Omental fat pad (tissue), 4 donors: ENCODE measurements around the gene C19orf38. TPM values are rescaled to one million over a fixed set of nuclear protein-coding genes. Genes with fewer than 3 reads are reported as not detected.
A peak's percentile ranks its signal among the peaks of the same experiment; 100 is the strongest.
"Not testable (repeated sequence)": the region's sequence is repeated elsewhere in the genome, so short reads cannot be mapped to it uniquely, and the experiment has no call there.

Source experiments
- ATAC-seq: fragments of 150-250 bp; one replicate; pipeline ENCODE4 v1.9.1; 2016; ENCODE audit warnings: mild to moderate bottlenecking, moderate library complexity; ENCODE audit not compliant: low FRiP score
- DNase-seq: peaks from one replicate; pipeline ENCODE4 v3.0.0-alpha.2; 2019; ENCODE audit warnings: low spot score
- total RNA-seq, 4 donors: library from RNA; depleted of rRNA; stranded (reverse); fragments of >200 nt; gene quantifications; one replicate each; pipeline ENCODE4 v1.1.0, GENCODE V29; 2016
- TF ChIP-seq, protein P1 (sequence below), 3 donors: fragments of 450-650 bp; IDR thresholded peaks; one replicate each; pipeline ENCODE4 v1.5.1; 2016 to 2017; ENCODE audit warnings: antibody characterized with exemption in 3 of 3, mild to moderate bottlenecking in 3 of 3, moderate library complexity in 2 of 3

C19orf38 gene
- total RNA-seq, 4 donors from 2014 or later: 1.0 to 7.9 (median 4.9) TPM

DNA sequence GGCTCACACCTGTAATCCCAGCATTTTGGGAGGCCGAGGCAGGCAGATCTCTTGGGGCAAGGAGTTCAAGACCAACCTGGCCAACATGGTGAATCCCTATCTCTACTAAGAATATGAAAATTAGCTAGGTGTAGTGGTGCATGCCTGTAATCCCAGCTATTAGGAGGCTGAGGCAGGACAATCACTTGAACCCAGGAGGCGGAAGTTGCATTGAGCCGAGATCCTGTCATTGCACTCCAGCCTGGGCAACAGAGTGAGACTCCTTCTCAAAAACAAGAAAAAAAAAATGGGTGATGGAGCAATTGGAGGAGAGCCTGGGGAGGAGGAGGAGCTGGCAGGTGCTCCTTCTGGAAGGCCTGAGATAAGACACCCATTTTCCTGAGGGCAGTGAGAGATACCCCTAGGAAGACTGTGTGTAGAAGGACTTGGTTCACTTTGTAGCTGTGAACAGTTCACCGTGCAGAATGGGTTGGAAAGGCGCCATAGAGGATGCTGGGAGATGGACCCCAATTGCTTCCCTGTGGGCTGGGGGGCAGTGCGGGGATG is 14.4 kb downstream of the C19orf38 start:
- TF ChIP-seq, protein P1, sequence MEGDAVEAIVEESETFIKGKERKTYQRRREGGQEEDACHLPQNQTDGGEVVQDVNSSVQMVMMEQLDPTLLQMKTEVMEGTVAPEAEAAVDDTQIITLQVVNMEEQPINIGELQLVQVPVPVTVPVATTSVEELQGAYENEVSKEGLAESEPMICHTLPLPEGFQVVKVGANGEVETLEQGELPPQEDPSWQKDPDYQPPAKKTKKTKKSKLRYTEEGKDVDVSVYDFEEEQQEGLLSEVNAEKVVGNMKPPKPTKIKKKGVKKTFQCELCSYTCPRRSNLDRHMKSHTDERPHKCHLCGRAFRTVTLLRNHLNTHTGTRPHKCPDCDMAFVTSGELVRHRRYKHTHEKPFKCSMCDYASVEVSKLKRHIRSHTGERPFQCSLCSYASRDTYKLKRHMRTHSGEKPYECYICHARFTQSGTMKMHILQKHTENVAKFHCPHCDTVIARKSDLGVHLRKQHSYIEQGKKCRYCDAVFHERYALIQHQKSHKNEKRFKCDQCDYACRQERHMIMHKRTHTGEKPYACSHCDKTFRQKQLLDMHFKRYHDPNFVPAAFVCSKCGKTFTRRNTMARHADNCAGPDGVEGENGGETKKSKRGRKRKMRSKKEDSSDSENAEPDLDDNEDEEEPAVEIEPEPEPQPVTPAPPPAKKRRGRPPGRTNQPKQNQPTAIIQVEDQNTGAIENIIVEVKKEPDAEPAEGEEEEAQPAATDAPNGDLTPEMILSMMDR (IDR thresholded peaks at IDR 0.05): no peak
- no peak for ATAC-seq
- no peak for DNase-seq

DNA sequence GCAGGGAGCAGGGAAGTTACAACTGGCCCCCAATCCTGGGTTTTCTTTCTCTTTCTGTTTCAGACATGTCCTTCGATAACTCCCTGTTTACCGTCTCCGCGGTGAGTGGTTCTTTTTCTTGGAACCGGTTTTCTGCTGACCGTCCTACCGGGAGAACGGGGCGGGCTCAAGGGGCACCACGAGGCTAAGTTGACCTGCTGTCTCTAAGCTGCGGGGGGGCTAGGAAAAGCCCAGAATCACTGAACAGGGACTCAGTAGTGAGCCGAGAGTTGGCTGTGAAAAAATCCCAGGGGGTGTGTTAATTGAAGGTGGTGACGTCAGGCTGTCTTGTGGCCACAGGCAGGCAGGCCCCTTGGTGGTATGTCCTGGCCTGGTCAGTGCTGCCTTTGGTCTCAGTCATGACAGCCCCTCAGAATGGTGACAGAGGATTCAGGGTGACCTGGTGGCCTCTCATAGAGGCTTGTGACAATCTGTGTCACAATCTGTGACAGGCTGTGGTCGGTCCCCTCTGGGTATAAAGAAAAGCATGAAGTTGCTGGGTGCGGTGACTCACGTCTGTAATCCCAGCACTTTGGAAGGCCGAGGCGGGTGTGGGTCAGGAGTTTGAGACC is 15.0 kb downstream of the C19orf38 start:
- TF ChIP-seq, protein P1 (IDR thresholded peaks at IDR 0.05): no peak
- ATAC-seq (no peak), DNase-seq (no peak)

DNA sequence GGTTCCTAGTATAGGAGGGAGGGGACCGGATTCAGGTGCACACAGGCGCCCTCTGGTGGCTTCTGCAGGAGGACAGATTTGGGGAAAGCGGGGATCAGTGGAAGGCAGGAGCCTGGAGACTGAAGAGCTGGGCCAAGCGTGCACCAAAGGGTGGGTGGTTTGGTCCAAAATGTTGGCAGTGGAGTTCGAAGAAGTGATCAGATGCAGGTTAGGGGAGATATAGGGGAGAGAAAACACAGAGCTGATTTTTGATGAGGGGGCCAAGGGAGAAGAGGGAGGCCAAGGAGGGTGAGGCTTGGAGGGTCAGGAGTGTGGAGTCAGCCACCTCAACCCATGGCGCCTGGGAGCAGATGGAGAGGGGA is 16.3 kb downstream of the C19orf38 start:
- ATAC-seq (peak; percentile 73), DNase-seq (peak; percentile 80)
- TF ChIP-seq, protein P1 (IDR thresholded peaks at IDR 0.05): no peak

DNA sequence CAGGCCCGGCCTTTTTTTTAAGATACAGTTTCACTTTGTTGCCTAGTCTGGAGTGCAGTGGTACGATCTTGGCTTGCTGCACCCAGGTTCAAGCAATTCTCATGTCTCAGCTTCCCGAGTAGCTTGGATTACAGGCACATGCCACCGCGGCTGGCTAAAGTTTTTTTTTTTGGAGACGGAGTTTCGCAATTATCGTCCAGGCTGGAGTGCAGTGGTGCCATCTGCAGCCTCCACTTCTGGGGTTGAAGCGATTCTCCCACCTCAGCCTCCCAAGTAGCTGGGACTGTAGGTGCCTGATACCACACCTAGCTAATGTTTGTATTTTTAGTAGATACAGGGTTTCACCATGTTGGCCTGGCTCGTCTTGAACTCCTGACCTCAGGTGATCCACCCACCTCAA is 18.3 kb downstream of the C19orf38 start:
- ATAC-seq (no peak), DNase-seq (no peak)
- TF ChIP-seq, protein P1 (IDR thresholded peaks at IDR 0.05): no peak

DNA sequence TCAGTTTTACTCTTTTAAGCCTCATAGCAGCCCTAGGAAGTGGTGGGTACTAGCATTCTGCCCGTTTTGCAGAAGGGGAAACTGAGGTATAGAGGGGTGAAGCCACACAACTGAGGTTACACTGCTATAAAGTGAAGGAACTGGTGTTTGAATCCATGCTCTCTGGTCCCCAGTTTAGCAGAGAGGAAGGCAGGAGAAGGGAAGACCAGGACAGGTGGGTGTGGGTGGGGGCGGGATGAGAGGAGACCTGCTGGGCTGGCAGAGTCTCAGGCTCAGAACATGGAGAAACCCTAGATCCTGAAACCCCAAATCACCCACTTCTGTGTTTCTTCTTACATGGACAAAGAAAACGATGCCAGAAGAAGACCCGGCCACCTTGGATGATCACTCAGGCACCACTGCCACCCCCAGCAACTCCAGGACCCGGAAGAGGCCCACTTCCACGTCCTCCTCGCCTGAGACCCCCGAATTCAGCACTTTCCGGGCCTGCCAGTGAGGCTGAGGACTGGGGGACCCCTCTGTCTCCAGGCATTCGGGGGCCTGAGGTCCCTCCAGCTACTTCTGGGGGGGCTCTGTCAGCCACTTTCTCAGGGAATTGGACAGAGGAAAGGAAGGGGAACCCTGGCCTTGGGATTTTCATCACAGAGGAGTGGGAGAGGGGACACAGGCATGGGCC is 20.8 kb downstream of the C19orf38 start:
- no peak for DNase-seq
- TF ChIP-seq, protein P1 (IDR thresholded peaks at IDR 0.05): no peak
- no peak for ATAC-seq

DNA sequence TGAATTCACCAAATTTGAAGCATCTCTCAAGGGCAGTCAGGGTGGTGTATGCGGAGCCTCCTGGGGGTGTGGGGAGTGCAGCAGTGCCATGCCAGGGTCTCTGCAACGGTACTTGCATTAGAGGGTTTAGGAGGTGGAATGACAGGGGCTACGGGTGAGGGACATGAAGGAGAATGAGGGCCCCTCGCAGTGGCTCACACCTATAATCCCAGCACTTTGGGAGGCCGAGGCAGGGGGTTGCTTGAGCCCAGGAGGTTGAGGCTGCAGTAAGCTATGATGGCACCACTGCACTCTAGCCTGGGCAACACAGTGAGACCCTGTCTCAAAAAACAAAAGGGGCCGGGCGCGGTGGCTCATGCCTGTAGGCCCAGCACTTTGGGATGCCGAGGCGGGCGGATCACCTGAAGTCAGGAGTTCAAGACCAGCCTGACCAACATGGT is 21.7 kb downstream of the C19orf38 start:
- DNase-seq, ATAC-seq: not testable (repeated sequence)

DNA sequence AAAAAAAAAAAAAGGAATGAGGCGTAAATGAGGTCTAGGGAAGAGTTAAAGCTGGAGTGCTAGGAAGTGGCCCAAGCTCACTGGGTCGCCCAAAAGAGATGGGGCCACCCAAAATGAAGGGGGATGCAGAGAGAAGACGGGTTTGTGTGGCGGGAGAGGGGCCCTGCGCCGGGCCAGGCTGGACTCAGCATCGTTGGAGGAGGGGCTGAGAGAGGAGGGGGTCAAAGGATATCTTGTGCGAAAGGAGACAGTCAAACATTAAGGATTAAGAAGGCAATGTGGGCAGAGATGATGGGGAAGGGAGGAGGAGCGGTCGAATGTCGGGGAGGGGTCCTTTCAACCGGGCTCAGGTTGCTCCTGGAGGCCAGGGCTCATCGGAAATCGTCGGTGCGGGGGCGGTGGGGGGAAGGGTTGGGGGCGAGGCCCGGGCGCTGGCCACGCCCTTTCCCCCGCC is 22.3 kb downstream of the C19orf38 start:
- TF ChIP-seq, protein P1 (IDR thresholded peaks at IDR 0.05): no peak
- DNase-seq: no peak
- ATAC-seq: no peak
